ACC112 (cell line): ENCODE measurements around the gene CNBD2.
"Not testable (repeated sequence)": the region's sequence is repeated elsewhere in the genome, so short reads cannot be mapped to it uniquely, and the experiment has no call there.

ENCODE experiments used
- H2AFZ ChIP-seq: fragments of 200-600 bp; sonication (generic); one replicate; pipeline ENCODE4 v1.6.0; 2017; ENCODE audit warnings: antibody characterized with exemption, low read length; ENCODE audit not compliant: unreplicated experiment
- H3K27ac ChIP-seq: fragments of 200-600 bp; sonication (generic); 2 replicates; pipeline ENCODE4 v1.5.1; 2014; ENCODE audit warnings: low read depth, mild to moderate bottlenecking, antibody characterized with exemption, low read length, moderate library complexity
- H3K27me3 ChIP-seq: fragments of 200-600 bp; sonication (generic); 2 replicates; pipeline ENCODE4 v1.6.1; 2014; ENCODE audit warnings: mild to moderate bottlenecking, antibody characterized with exemption, low read length, moderate library complexity, mixed read lengths; ENCODE audit not compliant: insufficient read depth
- H3K36me3 ChIP-seq: fragments of 200-600 bp; sonication (generic); 2 replicates; pipeline ENCODE4 v1.6.1; 2016; ENCODE audit warnings: mild to moderate bottlenecking, antibody characterized with exemption, low read length, moderate library complexity, mixed read lengths; ENCODE audit not compliant: insufficient read depth
- H3K4me1 ChIP-seq: fragments of 200-600 bp; sonication (generic); one replicate; pipeline ENCODE4 v1.6.1; 2016; ENCODE audit warnings: low read length, mixed read lengths; ENCODE audit not compliant: insufficient read depth, unreplicated experiment, control insufficient read depth
- H3K4me3 ChIP-seq: fragments of 200-600 bp; sonication (generic); 2 replicates; pipeline ENCODE4 v1.5.1; 2014; ENCODE audit warnings: mild to moderate bottlenecking, low read depth, low read length
- H3K79me2 ChIP-seq: fragments of 200-600 bp; sonication (generic); one replicate; pipeline ENCODE4 v1.6.0; 2016; ENCODE audit warnings: low read length; ENCODE audit not compliant: control insufficient read depth, unreplicated experiment, insufficient read depth

CNBD2 gene

GRCh38 chr20:36077762-36078161 lies 109.4 kb downstream of the CNBD2 start:
- not testable (repeated sequence) for H3K27me3 ChIP-seq, H3K79me2 ChIP-seq, H3K27ac ChIP-seq, H3K4me3 ChIP-seq, H2AFZ ChIP-seq, H3K36me3 ChIP-seq
- H3K4me1 ChIP-seq, result peaks cover 11% of the 10 kb centered on the region

- Histone ChIP-seq H3K36me3 (no peaks in the 10 kb centered on the region), H3K27me3 (no peaks in the 10 kb centered on the region), H3K79me2 (no peaks in the 10 kb centered on the region), H3K4me3 (no peak overlapping the region), H3K27ac (no peak overlapping the region), H3K4me1 (peaks cover 11% of the 10 kb centered on the region), H2AFZ (no peak overlapping the region)
Observed at GRCh38 chr20:36079486-36079885, 111.1 kb downstream of the CNBD2 start.

- not testable (repeated sequence) for H3K4me3 ChIP-seq, H3K36me3 ChIP-seq, H2AFZ ChIP-seq, H3K27me3 ChIP-seq, H3K27ac ChIP-seq, H3K79me2 ChIP-seq
- H3K4me1 ChIP-seq, result peaks cover 15% of the 10 kb centered on the region
Observed at GRCh38 chr20:36079984-36080383, 111.6 kb downstream of the CNBD2 start.
